ENCODE data around the gene DDB1.

The DDB1 gene

DNA sequence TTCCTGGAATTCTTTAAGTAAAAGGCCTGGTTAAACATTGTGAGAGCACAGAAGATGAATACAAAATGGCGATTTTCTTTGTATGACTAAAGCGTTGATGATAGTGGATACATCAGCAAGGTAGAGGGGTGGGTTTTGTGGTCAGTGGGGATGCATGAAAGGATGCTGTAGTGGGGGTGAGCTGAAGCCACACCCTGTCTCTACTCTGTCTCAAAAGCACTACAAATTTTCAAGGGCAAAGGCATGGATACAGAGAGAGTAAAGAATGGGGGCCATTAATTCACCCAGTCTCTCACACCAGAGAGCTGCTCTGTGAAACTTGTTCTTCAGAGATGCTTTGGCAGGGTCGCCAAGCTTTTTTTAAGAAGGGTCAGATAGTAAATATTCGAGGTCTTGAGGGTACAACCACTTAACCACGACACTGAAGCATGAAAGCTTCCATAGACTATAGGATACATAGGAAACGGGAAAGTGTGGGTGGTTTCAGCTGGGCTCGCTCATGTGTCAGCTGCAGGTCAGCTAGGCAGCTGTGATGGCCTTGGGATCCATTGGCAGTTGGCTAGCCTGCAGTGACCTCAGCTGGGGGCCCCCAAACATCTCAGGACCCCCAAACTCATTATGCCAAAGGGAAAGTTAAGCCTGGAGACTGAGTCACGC, 37.6 kb upstream of the DDB1 start:
- DNase-seq (ENCODE audit: extremely low read depth, low read depth) = no peak

DNA sequence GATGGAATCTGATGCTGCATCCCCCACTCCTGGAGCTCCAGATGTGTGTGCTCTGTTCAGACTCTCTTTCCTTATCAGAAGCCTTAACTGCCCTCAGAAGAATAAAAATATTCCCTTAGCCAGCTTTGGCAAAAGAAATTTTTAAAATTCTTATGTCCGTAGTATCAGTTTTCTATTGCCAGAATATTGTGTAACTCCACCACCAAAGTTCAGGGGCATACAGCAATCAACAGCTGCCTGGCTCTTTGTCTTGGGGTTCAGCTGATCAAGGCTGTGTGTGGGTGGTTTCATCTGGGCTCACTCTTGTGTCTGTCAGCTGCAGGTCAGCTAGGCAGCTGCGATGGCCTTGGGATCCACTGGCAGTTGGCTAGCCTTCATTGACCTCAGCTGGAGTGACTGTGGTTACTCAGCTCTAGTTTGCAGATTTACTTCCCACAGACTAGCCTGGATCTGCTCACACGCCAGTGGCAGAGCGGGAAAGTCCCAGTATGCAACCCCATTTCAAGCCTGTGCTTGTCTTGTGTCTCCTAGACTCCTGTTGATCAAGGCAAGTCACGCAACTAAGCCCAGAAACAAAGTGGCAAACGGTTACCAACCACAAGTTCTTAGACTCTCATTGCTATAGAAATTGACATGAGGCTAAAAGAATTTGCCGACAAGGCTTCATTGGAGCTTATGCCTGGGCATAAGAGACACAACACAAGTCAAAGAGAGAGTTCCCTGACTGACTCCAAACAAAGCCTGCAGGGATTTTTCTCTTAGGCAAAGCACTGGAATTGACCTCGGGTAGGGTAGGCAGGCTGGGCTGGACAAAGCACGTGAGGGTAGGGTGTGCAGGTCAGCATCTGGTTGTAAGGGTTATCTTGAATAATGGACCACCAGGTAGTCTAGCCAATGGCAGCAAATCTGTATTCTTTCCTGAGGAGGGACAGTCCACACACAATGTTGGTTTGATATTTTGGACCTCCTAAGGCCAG, 36.8 kb upstream of the DDB1 start:
- TF ChIP-seq, protein P1, sequence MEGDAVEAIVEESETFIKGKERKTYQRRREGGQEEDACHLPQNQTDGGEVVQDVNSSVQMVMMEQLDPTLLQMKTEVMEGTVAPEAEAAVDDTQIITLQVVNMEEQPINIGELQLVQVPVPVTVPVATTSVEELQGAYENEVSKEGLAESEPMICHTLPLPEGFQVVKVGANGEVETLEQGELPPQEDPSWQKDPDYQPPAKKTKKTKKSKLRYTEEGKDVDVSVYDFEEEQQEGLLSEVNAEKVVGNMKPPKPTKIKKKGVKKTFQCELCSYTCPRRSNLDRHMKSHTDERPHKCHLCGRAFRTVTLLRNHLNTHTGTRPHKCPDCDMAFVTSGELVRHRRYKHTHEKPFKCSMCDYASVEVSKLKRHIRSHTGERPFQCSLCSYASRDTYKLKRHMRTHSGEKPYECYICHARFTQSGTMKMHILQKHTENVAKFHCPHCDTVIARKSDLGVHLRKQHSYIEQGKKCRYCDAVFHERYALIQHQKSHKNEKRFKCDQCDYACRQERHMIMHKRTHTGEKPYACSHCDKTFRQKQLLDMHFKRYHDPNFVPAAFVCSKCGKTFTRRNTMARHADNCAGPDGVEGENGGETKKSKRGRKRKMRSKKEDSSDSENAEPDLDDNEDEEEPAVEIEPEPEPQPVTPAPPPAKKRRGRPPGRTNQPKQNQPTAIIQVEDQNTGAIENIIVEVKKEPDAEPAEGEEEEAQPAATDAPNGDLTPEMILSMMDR (IDR thresholded peaks at IDR 0.05; ENCODE audit: low read depth, low read length, missing control alignments) = no peak
- no peak for DNase-seq (ENCODE audit: extremely low read depth, low read depth)
- H3K4me3 ChIP-seq (replicated peaks; ENCODE audit: low read depth, low read length) = no peak overlapping the region

More for the DNA sequence above, 37.6 kb upstream of the DDB1 start:
- TF ChIP-seq, protein P1 (IDR thresholded peaks at IDR 0.05; ENCODE audit: low read depth, low read length, missing control alignments) = no peak
- H3K4me3 ChIP-seq (replicated peaks; ENCODE audit: low read depth, low read length) = no peak overlapping the region

DNA sequence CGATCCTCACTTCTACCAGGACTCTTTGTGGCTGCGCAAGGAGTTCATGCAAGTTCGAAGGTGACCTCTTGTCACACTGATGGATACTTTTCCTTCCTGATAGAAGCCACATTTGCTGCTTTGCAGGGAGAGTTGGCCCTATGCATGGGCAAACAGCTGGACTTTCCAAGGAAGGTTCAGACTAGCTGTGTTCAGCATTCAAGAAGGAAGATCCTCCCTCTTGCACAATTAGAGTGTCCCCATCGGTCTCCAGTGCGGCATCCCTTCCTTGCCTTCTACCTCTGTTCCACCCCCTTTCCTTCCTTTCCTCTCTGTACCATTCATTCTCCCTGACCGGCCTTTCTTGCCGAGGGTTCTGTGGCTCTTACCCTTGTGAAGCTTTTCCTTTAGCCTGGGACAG, 35.7 kb upstream of the DDB1 start:
- no peak for DNase-seq (ENCODE audit: extremely low read depth, low read depth)
- H3K4me3 ChIP-seq (replicated peaks; ENCODE audit: low read depth, low read length) = no peak overlapping the region
- TF ChIP-seq, protein P1 (IDR thresholded peaks at IDR 0.05; ENCODE audit: low read depth, low read length, missing control alignments) = no peak

DNA sequence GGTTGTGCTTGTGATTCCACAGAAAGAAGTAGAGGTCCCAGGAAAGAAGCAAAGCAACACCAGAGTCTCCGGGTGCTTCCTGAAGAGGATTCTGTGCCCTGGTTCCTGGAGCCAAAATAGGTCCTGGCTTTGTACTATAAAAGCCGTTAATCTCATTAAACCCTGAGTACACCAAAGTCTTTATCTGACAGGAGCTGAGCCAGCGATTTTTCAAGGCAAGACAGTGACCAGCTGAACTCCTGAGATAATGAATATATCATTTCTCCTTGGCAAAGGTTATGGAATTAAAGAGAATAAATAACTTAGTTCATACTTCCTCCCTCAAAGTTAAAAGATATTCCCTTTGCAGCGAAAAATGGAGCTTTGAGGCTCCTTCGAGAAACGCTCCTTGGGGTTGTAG, 34.5 kb upstream of the DDB1 start:
- DNase-seq (ENCODE audit: extremely low read depth, low read depth) = no peak
- H3K4me3 ChIP-seq (replicated peaks; ENCODE audit: low read depth, low read length) = no peak overlapping the region
- TF ChIP-seq, protein P1 (IDR thresholded peaks at IDR 0.05; ENCODE audit: low read depth, low read length, missing control alignments) = no peak

DNA sequence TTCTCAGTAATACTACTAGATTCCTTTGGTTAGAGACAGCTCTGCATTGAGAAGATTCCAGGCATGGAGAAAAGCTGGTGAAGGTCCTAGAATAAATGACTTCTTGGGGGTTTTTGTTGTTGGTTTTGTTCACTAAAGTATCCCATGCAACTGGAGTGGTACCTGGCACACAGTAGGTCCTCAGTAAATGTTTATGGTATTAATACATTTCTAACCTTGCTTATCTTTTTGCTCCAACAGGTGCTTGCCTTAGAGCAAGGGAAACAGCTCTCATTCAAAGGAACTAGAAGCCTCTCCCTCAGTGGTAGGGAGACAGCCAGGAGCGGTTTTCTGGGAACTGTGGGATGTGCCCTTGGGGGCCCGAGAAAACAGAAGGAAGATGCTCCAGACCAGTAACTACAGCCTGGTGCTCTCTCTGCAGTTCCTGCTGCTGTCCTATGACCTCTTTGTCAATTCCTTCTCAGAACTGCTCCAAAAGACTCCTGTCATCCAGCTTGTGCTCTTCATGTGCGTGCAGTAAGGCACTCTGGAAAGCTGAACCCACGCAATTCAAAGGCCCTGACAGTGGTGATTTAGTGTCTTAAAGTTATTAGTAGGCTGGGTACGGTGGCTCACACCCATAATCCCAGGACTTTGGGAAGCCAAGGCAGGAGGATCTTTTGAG, 31.2 kb upstream of the DDB1 start:
- TF ChIP-seq, protein P1 (IDR thresholded peaks at IDR 0.05; ENCODE audit: low read depth, low read length, missing control alignments) = no peak
- no peak for DNase-seq (ENCODE audit: extremely low read depth, low read depth)
- H3K4me3 ChIP-seq (replicated peaks; ENCODE audit: low read depth, low read length) = no peak overlapping the region

DNA sequence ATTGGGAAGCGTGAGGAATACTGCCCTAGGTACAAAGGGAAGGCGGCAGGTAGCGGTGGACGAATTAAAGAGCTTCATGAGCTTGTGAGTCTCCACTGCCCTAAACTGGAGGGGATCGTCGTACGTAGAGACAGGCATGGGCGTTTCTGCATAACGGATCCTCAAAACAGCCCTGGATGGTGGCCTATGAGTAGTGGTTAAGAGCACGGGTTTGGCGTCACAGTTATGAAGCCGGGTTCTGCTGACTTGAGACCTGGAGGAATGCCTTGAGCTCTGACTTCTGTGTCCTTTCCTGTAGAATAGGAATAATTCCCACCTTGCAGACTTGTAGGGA, 29.6 kb upstream of the DDB1 start:
- TF ChIP-seq, protein P1 (IDR thresholded peaks at IDR 0.05; ENCODE audit: low read depth, low read length, missing control alignments) = no peak
- peak overlapping the region; percentile 93 for H3K4me3 ChIP-seq (replicated peaks; ENCODE audit: low read depth, low read length)
- DNase-seq (ENCODE audit: extremely low read depth, low read depth) = no peak

All from HFF-Myc (cell line).